ENCODE data around the gene SLC39A5. TPM values are rescaled to one million over a fixed set of nuclear protein-coding genes. Genes with fewer than 3 reads are reported as not detected.
"Not testable (repeated sequence)": the region's sequence is repeated elsewhere in the genome, so short reads cannot be mapped to it uniquely, and the experiment has no call there.

The SLC39A5 gene
- total RNA-seq, 1 experiment from 2014 or later = 0.87 TPM

DNA sequence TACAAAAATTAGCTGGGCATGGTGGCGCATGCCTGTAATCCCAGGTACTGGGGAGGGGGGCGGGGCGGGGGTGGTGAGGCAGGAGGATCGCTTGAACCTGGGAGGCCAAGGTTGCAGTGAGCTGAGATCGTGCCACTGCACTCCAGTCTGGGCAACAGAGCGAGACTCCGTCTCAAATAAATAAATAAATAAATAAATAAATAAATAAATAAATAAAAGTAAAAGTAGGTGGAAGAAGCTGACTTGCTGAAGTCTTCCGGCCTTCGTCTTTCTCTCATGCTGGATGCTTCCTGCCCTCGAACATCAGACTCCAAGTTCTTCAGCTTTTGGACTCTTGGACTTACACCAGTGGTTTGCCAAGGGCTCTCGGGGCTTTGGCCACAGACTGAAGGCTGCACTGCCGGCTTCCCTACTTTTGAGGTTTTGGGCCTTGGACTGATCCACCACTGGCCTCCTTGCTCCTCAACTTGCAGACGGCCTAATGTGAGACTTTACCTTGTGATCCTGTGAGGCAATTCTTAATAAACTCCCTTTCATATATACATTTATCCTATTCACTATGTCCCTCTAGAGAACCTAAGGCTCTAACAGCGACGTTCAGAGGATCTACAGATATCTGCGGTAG, 36.3 kb downstream of the SLC39A5 start:
- H4K20me1 ChIP-seq (ENCODE audit: insufficient read depth); H3K9me2 ChIP-seq (ENCODE audit: insufficient read depth); H3K27me3 ChIP-seq (ENCODE audit: insufficient read depth, low read depth); H3K79me2 ChIP-seq (ENCODE audit: low read depth); H3K27ac ChIP-seq; DNase-seq; H3K9me3 ChIP-seq (ENCODE audit: insufficient read depth, low read depth); H3K36me3 ChIP-seq (ENCODE audit: low read depth): not testable (repeated sequence)
- Histone ChIP-seq H3K4me3 (peak overlapping the region; percentile 75), H3F3A (ENCODE audit: insufficient read depth, low read depth) (peaks cover 28% of the 10 kb centered on the region; the same call in 1 of the 2 replicates), H2AFZ (peak overlapping the region; percentile 89), H3K4me1 (replicated peaks; ENCODE audit: insufficient read depth) (peaks cover 22% of the 10 kb centered on the region), H3K4me2 (peak overlapping the region; percentile 90)
- CTCF ChIA-PET = interaction anchor here (0.5 to 0.6 kb wide), 2 partner anchors 55 to 1331 kb away, joined by 3 to 4 read pairs; no protein-coding TSS in a partner anchor
- POLR2A ChIA-PET (ENCODE audit: unreplicated experiment) = interaction anchor here (0.5 to 0.7 kb wide), 3 partner anchors 52 to 151 kb away, joined by 4 to 11 read pairs (median 7); no protein-coding TSS in a partner anchor
- BruUV-seq (replicated peaks) = TSS peak; percentile 49
- intact Hi-C loops (cut with micrococcal nuclease; ENCODE audit: unreplicated experiment) = loop anchor here (1.0 to 5.0 kb wide), 4 partner anchors 8 to 147 kb away; partner anchors contain the start of genes ANKRD52 and ZC3H10

DNA sequence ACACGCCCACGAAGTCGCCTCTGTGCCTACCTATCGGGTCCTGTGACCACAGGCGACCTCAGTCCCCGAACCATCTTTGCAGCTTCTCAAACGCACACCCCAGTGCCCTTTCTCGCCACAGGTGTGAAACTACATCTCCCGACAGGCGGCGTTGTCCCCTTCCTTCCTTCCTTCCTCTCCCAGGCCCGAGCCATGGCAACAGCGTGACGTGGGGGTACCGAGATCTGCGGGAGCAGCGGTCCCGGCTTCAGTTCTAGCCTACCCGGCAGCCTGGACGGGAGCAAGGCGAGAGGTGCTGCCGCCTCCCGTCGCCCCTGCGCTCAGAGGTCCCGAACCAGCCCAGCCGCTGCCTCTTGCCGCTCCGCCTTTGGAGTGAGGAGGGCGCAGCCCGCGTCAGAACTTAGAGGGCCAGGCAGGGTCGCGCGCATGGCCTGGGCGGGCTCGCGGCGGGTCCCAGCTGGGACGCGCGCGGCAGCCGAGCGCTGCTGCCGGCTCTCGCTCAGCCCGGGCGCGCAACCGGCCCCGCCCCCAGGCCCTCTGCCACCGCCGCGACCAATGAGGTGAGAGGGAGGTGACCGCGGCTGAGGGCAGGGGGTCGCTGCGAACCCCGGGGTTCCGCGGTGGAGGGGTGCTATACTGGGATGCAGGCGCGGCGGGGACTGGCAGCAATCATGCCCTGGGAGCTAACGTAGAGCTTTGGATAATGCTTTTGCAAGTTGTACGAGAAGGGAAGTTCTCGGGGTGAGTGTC, 37.0 kb downstream of the SLC39A5 start, which contains the start of gene COQ10A:
TSS of gene COQ10A (plus strand) at position 250 of the 750 bp plus-strand sequence. CDS start at position 427, 177 bp downstream.
- peak; percentile 57 to 85 for DNase-seq
- BruUV-seq (replicated peaks) = no TSS peak
- no peaks in the 10 kb centered on the region for H3K9me2 ChIP-seq (ENCODE audit: insufficient read depth)

DNA sequence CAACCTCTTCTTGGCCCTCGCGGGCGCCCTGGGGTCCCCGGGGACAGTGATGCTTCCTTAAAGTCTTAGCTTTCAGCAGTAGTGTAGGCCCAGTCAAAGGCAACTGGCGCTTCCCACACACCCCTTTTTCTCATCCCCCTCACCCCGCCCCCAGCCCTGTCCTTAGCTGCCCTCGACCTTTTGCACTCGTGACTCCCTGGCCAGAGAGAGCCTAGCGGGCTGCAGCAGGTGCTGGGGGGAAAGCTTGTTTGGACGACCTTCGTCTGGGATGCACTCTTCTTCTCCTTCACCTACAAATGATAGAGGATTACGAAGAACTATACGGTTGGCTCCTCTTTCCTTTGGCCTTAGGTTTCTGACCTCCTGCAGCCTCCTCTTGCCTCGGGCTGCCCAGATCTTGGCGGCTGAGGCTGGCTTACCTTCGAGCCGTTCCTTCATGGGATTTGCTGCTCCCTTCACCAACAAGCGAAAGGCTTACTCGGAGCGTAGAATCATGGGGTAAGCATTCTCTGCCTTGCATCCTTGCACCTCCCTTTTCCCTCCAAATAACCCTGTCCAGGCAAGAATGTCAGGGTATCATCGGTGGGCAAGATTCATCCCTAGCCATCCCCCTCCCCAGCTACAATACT, 37.7 kb downstream of the SLC39A5 start:
- TF ChIP-seq, protein P1, sequence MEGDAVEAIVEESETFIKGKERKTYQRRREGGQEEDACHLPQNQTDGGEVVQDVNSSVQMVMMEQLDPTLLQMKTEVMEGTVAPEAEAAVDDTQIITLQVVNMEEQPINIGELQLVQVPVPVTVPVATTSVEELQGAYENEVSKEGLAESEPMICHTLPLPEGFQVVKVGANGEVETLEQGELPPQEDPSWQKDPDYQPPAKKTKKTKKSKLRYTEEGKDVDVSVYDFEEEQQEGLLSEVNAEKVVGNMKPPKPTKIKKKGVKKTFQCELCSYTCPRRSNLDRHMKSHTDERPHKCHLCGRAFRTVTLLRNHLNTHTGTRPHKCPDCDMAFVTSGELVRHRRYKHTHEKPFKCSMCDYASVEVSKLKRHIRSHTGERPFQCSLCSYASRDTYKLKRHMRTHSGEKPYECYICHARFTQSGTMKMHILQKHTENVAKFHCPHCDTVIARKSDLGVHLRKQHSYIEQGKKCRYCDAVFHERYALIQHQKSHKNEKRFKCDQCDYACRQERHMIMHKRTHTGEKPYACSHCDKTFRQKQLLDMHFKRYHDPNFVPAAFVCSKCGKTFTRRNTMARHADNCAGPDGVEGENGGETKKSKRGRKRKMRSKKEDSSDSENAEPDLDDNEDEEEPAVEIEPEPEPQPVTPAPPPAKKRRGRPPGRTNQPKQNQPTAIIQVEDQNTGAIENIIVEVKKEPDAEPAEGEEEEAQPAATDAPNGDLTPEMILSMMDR (conservative IDR thresholded peaks at IDR 0.05) = no peak
- TF ChIP-seq EZH2 (IDR thresholded peaks at IDR 0.05; ENCODE audit: low read depth) = no peak
- CTCF ChIA-PET = interaction anchor here (0.6 to 0.8 kb wide), 2 partner anchors 9 to 24 kb away, joined by 4 to 5 read pairs; no protein-coding TSS in a partner anchor
- Histone ChIP-seq H2AFZ (peak overlapping the region; percentile 89; the same call in 1 of the 2 replicates), H4K20me1 (ENCODE audit: insufficient read depth) (no peaks in the 10 kb centered on the region), H3K79me2 (ENCODE audit: low read depth) (no peaks in the 10 kb centered on the region), H3F3A (ENCODE audit: insufficient read depth, low read depth) (peaks cover 25% of the 10 kb centered on the region; the same call in 1 of the 2 replicates), H3K9me3 (ENCODE audit: insufficient read depth, low read depth) (no peaks in the 10 kb centered on the region), H3K36me3 (ENCODE audit: low read depth) (no peaks in the 10 kb centered on the region; the same call in 1 of the 2 replicates), H3K9me2 (ENCODE audit: insufficient read depth) (no peaks in the 10 kb centered on the region), H3K27me3 (ENCODE audit: insufficient read depth, low read depth) (no peaks in the 10 kb centered on the region), H3K4me1 (replicated peaks; ENCODE audit: insufficient read depth) (peaks cover 11% of the 10 kb centered on the region), H3K4me2 (peak overlapping the region; percentile 90), H3K4me3 (peak overlapping the region; percentile 75; the same call in 1 of the 2 replicates), H3K27ac (no peak overlapping the region)
- no TSS peak for BruUV-seq (replicated peaks)
- POLR2A ChIA-PET (ENCODE audit: unreplicated experiment) = interaction anchor here (0.7 to 1.1 kb wide), 3 partner anchors 24 to 93 kb away, joined by 3 to 6 read pairs (median 5); partner anchors contain the start of gene STAT2
- DNase-seq = no peak
- intact Hi-C loops (cut with micrococcal nuclease; ENCODE audit: unreplicated experiment) = loop anchor here (2.0 to 5.0 kb wide), 3 partner anchors 45 to 149 kb away; partner anchors contain the start of gene ZC3H10

More for the DNA sequence above, 37.0 kb downstream of the SLC39A5 start, which contains the start of gene COQ10A:
- Histone ChIP-seq H3K79me2 (ENCODE audit: low read depth) (no peaks in the 10 kb centered on the region), H3F3A (ENCODE audit: insufficient read depth, low read depth) (peaks cover 30% of the 10 kb centered on the region; the same call in 1 of the 2 replicates), H3K27me3 (ENCODE audit: insufficient read depth, low read depth) (no peaks in the 10 kb centered on the region), H3K9me3 (ENCODE audit: insufficient read depth, low read depth) (no peaks in the 10 kb centered on the region), H3K4me3 (peak within 1 kb of the TSS; percentile 75), H3K4me2 (peak within 1 kb of the TSS; percentile 90), H2AFZ (peak within 1 kb of the TSS; percentile 89), H3K4me1 (replicated peaks; ENCODE audit: insufficient read depth) (peaks cover 15% of the 10 kb centered on the region), H3K36me3 (ENCODE audit: low read depth) (no peaks in the 10 kb centered on the region; the same call in 1 of the 2 replicates), H4K20me1 (ENCODE audit: insufficient read depth) (no peaks in the 10 kb centered on the region), H3K27ac (no peak within 1 kb of the TSS)
- CTCF ChIA-PET = interaction anchor here (0.5 to 0.8 kb wide), 2 partner anchors 25 to 54 kb away, joined by 3 to 5 read pairs; no protein-coding TSS in a partner anchor
- TF ChIP-seq, protein P1 (conservative IDR thresholded peaks at IDR 0.05) = peak; percentile 73
- TF ChIP-seq EZH2 (IDR thresholded peaks at IDR 0.05; ENCODE audit: low read depth) = no peak
- intact Hi-C loops (cut with micrococcal nuclease; ENCODE audit: unreplicated experiment) = loop anchor here (1.0 to 5.0 kb wide), 4 partner anchors 9 to 148 kb away; partner anchors contain the start of genes ANKRD52 and ZC3H10
- POLR2A ChIA-PET (ENCODE audit: unreplicated experiment) = interaction anchor here (0.5 to 1.1 kb wide), 6 partner anchors 25 to 150 kb away, joined by 3 to 11 read pairs (median 6); partner anchors contain the start of gene STAT2
